CD4-positive, alpha-beta T cell treated with Interleukin-15 for 1 hour (primary cell): ENCODE data around the gene CD59.
"Not testable (repeated sequence)": the region's sequence is repeated elsewhere in the genome, so short reads cannot be mapped to it uniquely, and the experiment has no call there.

Source experiments
- DNase-seq: peaks from one replicate; pipeline ENCODE4 v3.0.0-alpha.2; 2020

Gene CD59

GRCh38 chr11:33664827-33665226 lies 71.4 kb downstream of the CD59 start:
- no peak for DNase-seq

GRCh38 chr11:33664166-33664565 lies 72.1 kb downstream of the CD59 start:
- no peak for DNase-seq

GRCh38 chr11:33663121-33663520 lies 73.1 kb downstream of the CD59 start:
- no peak for DNase-seq

GRCh38 chr11:33661526-33661925 lies 74.7 kb downstream of the CD59 start:
- DNase-seq: not testable (repeated sequence)

GRCh38 chr11:33660962-33661361 lies 75.3 kb downstream of the CD59 start:
- no peak for DNase-seq

GRCh38 chr11:33659370-33660139 lies 76.7 kb downstream of the CD59 start:
- DNase-seq: no peak

GRCh38 chr11:33658195-33658900 lies 77.9 kb downstream of the CD59 start:
- DNase-seq: no peak

- DNase-seq: no peak
Observed at GRCh38 chr11:33657757-33658156, 78.5 kb downstream of the CD59 start.

GRCh38 chr11:33656768-33657167 lies 79.5 kb downstream of the CD59 start:
- no peak for DNase-seq

- no peak for DNase-seq
Observed at GRCh38 chr11:33655842-33656600, 80.2 kb downstream of the CD59 start.

GRCh38 chr11:33654594-33654993 lies 81.6 kb downstream of the CD59 start:
- DNase-seq: no peak
